Mucosa of rectum (tissue), 2 donors: Measurements from ENCODE around the gene TCTN1.
"Not testable (repeated sequence)": the region's sequence is repeated elsewhere in the genome, so short reads cannot be mapped to it uniquely, and the experiment has no call there.

Experiments
- H3K27ac ChIP-seq, 2 donors: one replicate each; pipeline ENCODE4 v1.7.0; 2013; ENCODE audit warnings: inconsistent platforms in 2 of 2, low read depth in 2 of 2, low read length in 2 of 2
- H3K27me3 ChIP-seq, 2 donors: one replicate each; pipeline ENCODE4 v1.7.0; 2013; ENCODE audit warnings: low read length in 2 of 2; ENCODE audit not compliant: control insufficient read depth in 2 of 2, insufficient read depth in 2 of 2
- H3K36me3 ChIP-seq, 2 donors: one replicate each; pipeline ENCODE4 v1.7.0; 2013; ENCODE audit warnings: low read length in 2 of 2; ENCODE audit not compliant: control insufficient read depth in 2 of 2, insufficient read depth in 2 of 2
- H3K4me1 ChIP-seq, 2 donors: one replicate each; pipeline ENCODE4 v1.7.0; 2013; ENCODE audit warnings: low read length in 2 of 2, mild to moderate bottlenecking in 1 of 2; ENCODE audit not compliant: control insufficient read depth in 2 of 2, insufficient read depth in 2 of 2
- H3K4me3 ChIP-seq, 2 donors: one replicate each; pipeline ENCODE4 v1.7.0; 2013; ENCODE audit warnings: low read length in 2 of 2
- H3K9ac ChIP-seq, 2 donors: one replicate each; pipeline ENCODE4 v1.7.0; 2013; ENCODE audit warnings: low read length in 2 of 2, low read depth in 1 of 2, mild to moderate bottlenecking in 1 of 2
- H3K9me3 ChIP-seq, 2 donors: one replicate each; pipeline ENCODE4 v1.7.0; 2013; ENCODE audit warnings: low read length in 2 of 2; ENCODE audit not compliant: control insufficient read depth in 2 of 2
- donor health status: healthy.
- donor health status: Normal muscosa, but diverticular disease.

The TCTN1 gene

DNA sequence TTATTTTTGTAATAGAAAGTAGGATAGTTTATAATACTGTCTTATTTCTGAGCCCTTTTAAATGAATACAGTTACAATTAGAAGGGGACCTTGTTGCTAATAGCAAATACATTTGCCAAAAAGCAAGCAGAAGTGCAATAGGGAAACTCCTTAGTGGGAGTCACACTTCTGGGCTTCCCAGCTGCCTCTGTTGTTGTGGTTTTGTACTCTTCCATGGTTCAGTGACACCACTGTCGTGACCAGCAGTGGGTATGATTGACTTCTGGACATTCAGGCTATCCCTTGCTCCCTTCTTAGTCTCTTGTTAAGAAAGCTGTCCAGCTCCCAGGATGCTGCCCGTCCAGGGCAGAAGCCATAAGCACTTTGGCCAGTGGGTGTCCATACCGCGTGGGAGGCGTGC is 22.6 kb downstream of the TCTN1 start:
- Histone ChIP-seq H3K9me3 (no peaks in the 10 kb centered on the region), H3K9ac (no peak overlapping the region), H3K27ac (no peak overlapping the region), H3K27me3 (no peaks in the 10 kb centered on the region), H3K4me3 (no peak overlapping the region), H3K36me3 (peaks cover 0 to 7% of the 10 kb centered on the region in 2 donors), H3K4me1 (peaks cover 0 to 2% of the 10 kb centered on the region in 2 donors)

DNA sequence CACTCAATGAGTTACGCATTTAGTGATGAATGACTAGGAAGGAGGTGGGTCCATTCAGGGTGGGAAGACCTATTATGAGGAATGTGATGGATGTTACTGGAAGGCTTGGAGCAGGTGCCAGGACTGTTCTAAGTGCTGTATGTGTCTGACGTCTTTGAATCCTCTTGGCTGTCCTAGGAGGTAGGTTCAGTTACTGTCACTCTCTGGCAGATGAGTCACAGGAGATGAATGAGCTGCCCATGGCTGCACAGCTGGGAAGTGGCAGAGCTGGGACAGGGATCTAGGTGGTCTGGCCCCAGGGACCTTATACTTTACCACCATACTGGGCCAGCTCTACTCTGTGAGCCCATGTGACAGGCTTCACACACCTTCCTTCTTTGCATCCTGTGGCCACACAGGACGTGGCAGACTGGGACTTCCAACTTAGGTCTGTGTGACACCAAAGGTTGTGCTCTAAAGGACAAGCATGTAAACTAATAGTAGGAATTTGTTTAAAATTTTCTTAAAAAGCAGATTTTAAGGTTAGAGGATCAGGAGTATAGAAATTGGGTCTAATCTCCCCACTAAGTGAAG is 24.0 kb downstream of the TCTN1 start:
- H3K36me3 ChIP-seq, result peaks cover 0 to under 1% of the 10 kb centered on the region in 2 donors
- peaks cover 0 to 2% of the 10 kb centered on the region in 2 donors for H3K4me1 ChIP-seq
- no peak overlapping the region for H3K4me3 ChIP-seq
- H3K9me3 ChIP-seq, result no peaks in the 10 kb centered on the region
- H3K9ac ChIP-seq, result no peak overlapping the region
- no peak overlapping the region for H3K27ac ChIP-seq
- no peaks in the 10 kb centered on the region for H3K27me3 ChIP-seq

- Histone ChIP-seq H3K9ac (no peak overlapping the region), H3K4me3 (no peak overlapping the region), H3K27me3 (no peaks in the 10 kb centered on the region), H3K27ac (no peak overlapping the region), H3K36me3 (no peaks in the 10 kb centered on the region), H3K4me1 (peaks cover 0 to 2% of the 10 kb centered on the region in 2 donors), H3K9me3 (no peaks in the 10 kb centered on the region)
These were observed 24.9 kb downstream of the TCTN1 start for GRCh38 chr12:110638796-110639195.

GRCh38 chr12:110639336-110640141 is 25.6 kb downstream of the TCTN1 start:
- no peaks in the 10 kb centered on the region for H3K36me3 ChIP-seq
- no peak overlapping the region for H3K27ac ChIP-seq
- H3K27me3 ChIP-seq, result no peaks in the 10 kb centered on the region
- peaks cover 0 to 2% of the 10 kb centered on the region in 2 donors for H3K4me1 ChIP-seq
- H3K9me3 ChIP-seq, result no peaks in the 10 kb centered on the region
- H3K9ac ChIP-seq, result no peak overlapping the region
- H3K4me3 ChIP-seq, result no peak overlapping the region

GRCh38 chr12:110640275-110641025 is 26.5 kb downstream of the TCTN1 start:
- Histone ChIP-seq H3K27me3 (no peaks in the 10 kb centered on the region), H3K27ac (no peak overlapping the region), H3K4me1 (peaks cover 0 to 2% of the 10 kb centered on the region in 2 donors)

DNA sequence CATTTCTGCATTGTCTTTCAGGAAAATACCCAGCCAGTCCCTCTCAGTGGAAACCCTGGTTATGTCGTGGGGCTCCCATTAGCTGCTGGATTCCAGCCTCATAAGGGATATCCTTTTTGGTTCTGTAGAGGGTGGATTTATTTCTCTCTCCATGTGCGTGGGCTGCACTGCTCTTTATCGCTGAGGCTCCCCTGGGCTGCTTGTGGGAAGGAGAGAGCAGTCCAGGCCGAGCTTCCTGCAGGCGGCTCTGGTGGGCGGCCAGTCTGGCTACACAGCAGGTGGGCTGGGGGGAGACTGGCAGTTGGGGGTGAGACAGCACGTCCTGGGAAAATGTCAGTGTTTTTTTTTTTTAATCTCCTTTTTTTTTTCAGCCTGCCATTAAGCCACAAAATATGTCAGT is 27.6 kb downstream of the TCTN1 start:
- peaks cover 0 to 2% of the 10 kb centered on the region in 2 donors for H3K4me1 ChIP-seq

More at GRCh38 chr12:110640275-110641025, 26.5 kb downstream of the TCTN1 start:
- Histone ChIP-seq H3K36me3 (no peaks in the 10 kb centered on the region), H3K4me3 (no peak overlapping the region), H3K9ac (no peak overlapping the region), H3K9me3 (no peaks in the 10 kb centered on the region)

GRCh38 chr12:110647631-110648040 is 33.7 kb downstream of the TCTN1 start:
- Histone ChIP-seq H3K4me1 (no peaks in the 10 kb centered on the region), H3K27me3 (no peaks in the 10 kb centered on the region), H3K4me3 (no peak overlapping the region), H3K36me3 (peaks cover 3 to 22% of the 10 kb centered on the region in 2 donors), H3K9me3 (no peaks in the 10 kb centered on the region), H3K9ac (no peak overlapping the region), H3K27ac (no peak overlapping the region)

More for the DNA sequence above, 27.6 kb downstream of the TCTN1 start:
- no peak overlapping the region for H3K9ac ChIP-seq
- no peaks in the 10 kb centered on the region for H3K9me3 ChIP-seq
- H3K4me3 ChIP-seq, result no peak overlapping the region
- H3K27me3 ChIP-seq, result no peaks in the 10 kb centered on the region
- H3K36me3 ChIP-seq, result no peaks in the 10 kb centered on the region
- H3K27ac ChIP-seq, result no peak overlapping the region

DNA sequence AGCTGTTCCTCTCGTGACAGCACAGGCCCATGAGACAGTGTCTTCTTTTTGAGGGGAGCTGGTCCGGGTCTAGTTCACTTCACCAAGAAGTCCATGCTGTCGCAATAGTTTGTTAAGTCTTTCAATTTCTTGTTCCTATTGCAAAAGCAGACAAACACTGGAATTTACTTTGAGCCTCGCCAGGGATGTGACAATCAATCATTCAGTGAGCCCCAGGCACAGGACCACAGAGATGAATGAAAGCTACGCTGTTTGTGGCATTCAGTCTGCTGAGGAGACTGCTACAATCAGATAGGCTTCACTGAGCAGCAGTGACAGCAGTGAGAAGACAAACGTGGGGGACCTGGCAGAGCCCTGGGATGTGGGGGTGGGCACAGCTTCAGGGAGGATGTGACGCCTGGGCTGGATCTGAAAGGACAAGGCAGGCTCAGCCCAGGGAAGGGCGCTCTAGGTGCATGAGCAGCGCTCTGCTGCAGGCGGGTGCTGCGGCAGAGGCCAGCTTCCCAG is 35.5 kb downstream of the TCTN1 start:
- H3K36me3 ChIP-seq, result peaks cover 3 to 23% of the 10 kb centered on the region in 2 donors
- no peak overlapping the region for H3K4me3 ChIP-seq
- no peaks in the 10 kb centered on the region for H3K9me3 ChIP-seq
- H3K27ac ChIP-seq, result no peak overlapping the region
- H3K9ac ChIP-seq, result no peak overlapping the region
- H3K27me3 ChIP-seq, result no peaks in the 10 kb centered on the region
- no peaks in the 10 kb centered on the region for H3K4me1 ChIP-seq

GRCh38 chr12:110654238-110654637 is 40.3 kb downstream of the TCTN1 start:
- not testable (repeated sequence) for H3K4me1 ChIP-seq, H3K9me3 ChIP-seq, H3K4me3 ChIP-seq, H3K27ac ChIP-seq, H3K9ac ChIP-seq, H3K27me3 ChIP-seq
- peaks cover 3 to 20% of the 10 kb centered on the region in 2 donors for H3K36me3 ChIP-seq
